Endothelial cell of umbilical vein (primary cell): ENCODE data around the gene DMBT1. TPM values are rescaled to one million over a fixed set of nuclear protein-coding genes. Genes with fewer than 3 reads are reported as not detected.

Experiments used
- BruUV-seq: library from RNA; stranded (reverse); fragments of 400-500 nt; replicated peaks from 2 replicates; lab custom pipeline; 2021; lab: Mats Ljungman, UMichigan
- CTCF ChIA-PET: fragments of 300-600, 350-600 bp; sonication (Branson Sonifier 250); formaldehyde crosslinking; loops from one replicate; lab custom pipeline; 2021; ENCODE audit warnings: antibody characterized with exemption, inconsistent platforms; lab: Charles Lee
- POLR2A ChIA-PET: fragments of 300-600, 350-600 bp; sonication (Branson Sonifier 250); formaldehyde crosslinking; loops from one replicate; lab custom pipeline; 2021; ENCODE audit warnings: antibody characterized with exemption, inconsistent platforms; lab: Charles Lee
- DNase-seq: peaks from one replicate; pipeline ENCODE4 v3.0.0-alpha.2; 2011; ENCODE audit warnings: low read depth, low spot score
- FAIRE-seq: peaks from 2 replicates; lab custom pipeline; 2011; peaks lifted over from hg19 to GRCh38; lab: Jason Lieb, UNC
- H2AFZ ChIP-seq: 2 replicates; pipeline ENCODE4 v1.6.0; 2012; ENCODE audit warnings: low read depth, low read length, control low read depth, inconsistent platforms
- H3K27ac ChIP-seq: 2 replicates; pipeline ENCODE4 v1.5.1; 2011; ENCODE audit warnings: low read depth, mild to moderate bottlenecking, control low read depth, low read length, moderate library complexity; ENCODE audit not compliant: insufficient read depth
- H3K27me3 ChIP-seq, 2 experiments: 2 replicates each; pipeline versions ENCODE4 v1.6.0 to v1.6.1; 2011; ENCODE audit warnings: low read length in 2 of 2, mixed read lengths in 1 of 2; ENCODE audit not compliant: control insufficient read depth in 2 of 2, insufficient read depth in 2 of 2
- H3K36me3 ChIP-seq, 2 experiments: 2 replicates in 1 of 2; 3 replicates in 1 of 2; pipeline ENCODE4 v1.5.1; 2011; ENCODE audit warnings: low read length in 2 of 2, mild to moderate bottlenecking in 1 of 2, moderate library complexity in 1 of 2; ENCODE audit not compliant: control insufficient read depth in 2 of 2, insufficient read depth in 2 of 2; ENCODE audit errors: extremely low read depth in 1 of 2
- H3K4me1 ChIP-seq: 3 replicates; pipeline ENCODE4 v1.5.1; 2011; ENCODE audit warnings: mild to moderate bottlenecking, low read length; ENCODE audit not compliant: control insufficient read depth, insufficient read depth; ENCODE audit errors: extremely low read depth
- H3K4me2 ChIP-seq: 2 replicates; pipeline ENCODE4 v1.6.1; 2011; ENCODE audit warnings: low read length, control low read depth, mixed read lengths; ENCODE audit not compliant: insufficient read depth
- H3K4me3 ChIP-seq, 3 experiments: fragments of 200-600 bp in 1 of 3; sonication (generic), shearing (Covaris generic) in 1 of 3; replicated peaks in 1 of 3; 2 replicates each; pipeline ENCODE4 v1.5.1; 2011 to 2016; ENCODE audit warnings: control low read depth in 3 of 3, low read length in 3 of 3, mild to moderate bottlenecking in 2 of 3, inconsistent platforms in 1 of 3, low read depth in 1 of 3, moderate library complexity in 1 of 3; ENCODE audit not compliant: insufficient read depth in 1 of 3
- H3K79me2 ChIP-seq: 2 replicates; pipeline ENCODE4 v1.6.0; 2012; ENCODE audit warnings: low read length, inconsistent platforms; ENCODE audit not compliant: control insufficient read depth, insufficient read depth
- H3K9ac ChIP-seq: replicated peaks from 2 replicates; pipeline ENCODE3; 2011; ENCODE audit warnings: low read length, control low read depth; ENCODE audit not compliant: insufficient read depth; ENCODE audit errors: extremely low read depth
- H3K9me1 ChIP-seq: replicated peaks from 3 replicates; pipeline ENCODE4 v1.6.0; 2011; ENCODE audit warnings: mild to moderate bottlenecking, low read length; ENCODE audit not compliant: control insufficient read depth, insufficient read depth; ENCODE audit errors: extremely low read depth
- H3K9me3 ChIP-seq: replicated peaks from 2 replicates; pipeline ENCODE4 v1.5.1; 2012; ENCODE audit warnings: low read length, inconsistent platforms; ENCODE audit not compliant: control insufficient read depth, insufficient read depth
- H4K20me1 ChIP-seq: replicated peaks from 2 replicates; pipeline ENCODE3; 2011; ENCODE audit warnings: mild to moderate bottlenecking, low read length; ENCODE audit not compliant: control insufficient read depth, insufficient read depth; ENCODE audit errors: extremely low read depth
- EZH2 ChIP-seq: IDR thresholded peaks from 2 replicates; pipeline ENCODE4 v1.6.1; 2012; ENCODE audit warnings: borderline replicate concordance, low read depth, mild to moderate bottlenecking, moderate library complexity, low read length, inconsistent platforms; ENCODE audit not compliant: severe bottlenecking
- FOS ChIP-seq: IDR thresholded peaks from 2 replicates; pipeline ENCODE4 v1.6.1; 2011; ENCODE audit warnings: mild to moderate bottlenecking, low read length, moderate library complexity, borderline replicate concordance; ENCODE audit not compliant: insufficient read depth
- GATA2 ChIP-seq: IDR thresholded peaks from 2 replicates; pipeline ENCODE4 v1.7.0; 2011; ENCODE audit warnings: low read depth, mild to moderate bottlenecking, moderate library complexity, mixed read lengths, low read length; ENCODE audit not compliant: insufficient read length, insufficient read depth
- JUN ChIP-seq: IDR thresholded peaks from 2 replicates; pipeline ENCODE4 v1.6.1; 2011; ENCODE audit warnings: borderline replicate concordance, low read depth; ENCODE audit not compliant: insufficient read length, insufficient read depth
- MAX ChIP-seq: IDR thresholded peaks from 2 replicates; pipeline ENCODE4 v1.6.1; 2011; ENCODE audit not compliant: insufficient read depth, insufficient read length
- MYC ChIP-seq: IDR thresholded peaks from one replicate; pipeline ENCODE4 v1.6.1; 2011; ENCODE audit warnings: mild to moderate bottlenecking, low read depth, low read length
- POLR2A ChIP-seq: IDR thresholded peaks from 2 replicates; pipeline ENCODE4 v1.6.1; 2012; ENCODE audit warnings: low read depth, mild to moderate bottlenecking, control low read depth, low read length
- POLR2AphosphoS5 ChIP-seq: IDR thresholded peaks from 2 replicates; pipeline ENCODE4 v1.6.1; 2012; ENCODE audit warnings: low read depth, mild to moderate bottlenecking, control low read depth, low read length, moderate library complexity; ENCODE audit not compliant: insufficient read depth
- dilution Hi-C: fragments of 300-500 bp; cut with MboI; formaldehyde crosslinking; loops from one replicate; pipeline ENCODE4 v1.15.0; 2019; ENCODE audit warnings: low sequenced_read_pairs; ENCODE audit not compliant: extremely low pct_ligation_motif_present
- intact Hi-C: fragments of 100-400 bp; cut with micrococcal nuclease; formaldehyde crosslinking; loops from one replicate; pipeline ENCODE4 v1.10.0; 2022
- polyA plus RNA-seq, 4 experiments: library from polyadenylated mRNA; depleted of rRNA in 3 of 4; stranded (reverse) in 3 of 4; unstranded in 1 of 4; fragments of >200 nt; gene quantifications; 2 replicates each; pipeline versions ENCODE4 v1.2.1 to v1.2.3, GENCODE V29; 2011 to 2012; ENCODE audit warnings: missing spikeins in 1 of 4
- total RNA-seq: library from RNA; stranded (reverse); gene quantifications from 2 replicates; pipeline ENCODE4 v1.2.3, GENCODE V29; 2021
- TF ChIP-seq, protein P1 (sequence below), 2 donors: IDR thresholded peaks; 1 replicate in 1 of 2; 2 replicates in 1 of 2; pipeline ENCODE4 v1.5.1; 2011; ENCODE audit warnings: low read length in 2 of 2, mild to moderate bottlenecking in 2 of 2, moderate library complexity in 2 of 2, control low read depth in 1 of 2, inconsistent platforms in 1 of 2, low read depth in 1 of 2; ENCODE audit not compliant: insufficient read depth in 1 of 2; ENCODE audit errors: extremely low read depth in 1 of 2

DMBT1 gene
- total and polyA plus RNA-seq, 2 donors (not counting 3 experiments of a cell fraction or from before 2014, with no cell fraction given), result 0.01 TPM; not detected in 1

DNA sequence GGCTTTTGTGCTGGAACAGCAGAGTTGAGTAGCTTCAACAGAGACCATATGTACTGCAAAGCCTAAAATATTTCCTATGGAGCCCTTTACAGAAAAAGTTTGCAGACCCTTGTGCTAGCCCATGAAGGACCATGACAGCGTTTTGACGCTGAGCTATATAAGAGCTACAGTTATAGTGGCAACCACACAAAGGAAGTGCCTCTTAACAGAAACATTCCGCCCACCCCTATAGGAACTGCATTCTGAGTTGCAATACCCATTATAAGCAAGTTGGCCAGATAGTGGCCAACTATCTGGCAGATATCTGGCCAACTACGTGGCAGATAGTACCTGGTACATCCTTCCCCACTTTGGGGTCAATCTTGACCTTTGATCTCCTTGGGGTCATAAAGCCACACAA lies 47.5 kb upstream of the DMBT1 start:
- intact Hi-C loops, result no loop called here
- no peak overlapping the region for H3K4me2 ChIP-seq
- no peak overlapping the region for H3K4me3 ChIP-seq
- no peaks in the 10 kb centered on the region for H3K4me1 ChIP-seq
- no peak overlapping the region for H3K9ac ChIP-seq
- FAIRE-seq (no peak), DNase-seq (no peak)
- H3K27me3 ChIP-seq, result no peaks in the 10 kb centered on the region
- ChIA-PET CTCF (interaction anchor here (0.9 to 5.0 kb wide), 6 partner anchors 9 to 214 kb away, joined by 3 to 36 read pairs (median 4); no protein-coding TSS in a partner anchor), POLR2A (no interaction called here)
- H4K20me1 ChIP-seq, result no peaks in the 10 kb centered on the region
- TF ChIP-seq JUN (no peak), FOS (no peak), EZH2 (no peak), POLR2A (no peak), POLR2AphosphoS5 (no peak), MYC (no peak), GATA2 (no peak), MAX (no peak)
- TF ChIP-seq, protein P1, sequence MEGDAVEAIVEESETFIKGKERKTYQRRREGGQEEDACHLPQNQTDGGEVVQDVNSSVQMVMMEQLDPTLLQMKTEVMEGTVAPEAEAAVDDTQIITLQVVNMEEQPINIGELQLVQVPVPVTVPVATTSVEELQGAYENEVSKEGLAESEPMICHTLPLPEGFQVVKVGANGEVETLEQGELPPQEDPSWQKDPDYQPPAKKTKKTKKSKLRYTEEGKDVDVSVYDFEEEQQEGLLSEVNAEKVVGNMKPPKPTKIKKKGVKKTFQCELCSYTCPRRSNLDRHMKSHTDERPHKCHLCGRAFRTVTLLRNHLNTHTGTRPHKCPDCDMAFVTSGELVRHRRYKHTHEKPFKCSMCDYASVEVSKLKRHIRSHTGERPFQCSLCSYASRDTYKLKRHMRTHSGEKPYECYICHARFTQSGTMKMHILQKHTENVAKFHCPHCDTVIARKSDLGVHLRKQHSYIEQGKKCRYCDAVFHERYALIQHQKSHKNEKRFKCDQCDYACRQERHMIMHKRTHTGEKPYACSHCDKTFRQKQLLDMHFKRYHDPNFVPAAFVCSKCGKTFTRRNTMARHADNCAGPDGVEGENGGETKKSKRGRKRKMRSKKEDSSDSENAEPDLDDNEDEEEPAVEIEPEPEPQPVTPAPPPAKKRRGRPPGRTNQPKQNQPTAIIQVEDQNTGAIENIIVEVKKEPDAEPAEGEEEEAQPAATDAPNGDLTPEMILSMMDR (IDR thresholded peaks at IDR 0.05; ENCODE audit: extremely low read depth in 1 of 2, insufficient read depth in 1 of 2, low read depth in 1 of 2, low read length in 2 of 2), result no peak
- dilution Hi-C loops, result no loop called here
- no peaks in the 10 kb centered on the region for H3K9me1 ChIP-seq
- no peaks in the 10 kb centered on the region for H3K9me3 ChIP-seq
- peaks cover 2 to 33% of the 10 kb centered on the region in 2 experiments for H3K36me3 ChIP-seq
- no peaks in the 10 kb centered on the region for H3K79me2 ChIP-seq
- no peak overlapping the region for H3K27ac ChIP-seq
- no TSS peak for BruUV-seq
- no peak overlapping the region for H2AFZ ChIP-seq
